Prostate gland (tissue), 2 donors: ENCODE results near the gene CCL26.

Experiments used
- CTCF ChIP-seq, 4 experiments: fragments of 200-600 bp in 2 of 4; fragments of 450-650 bp in 2 of 4; sonication (generic) in 2 of 4; IDR thresholded peaks; 1 replicate in 3 of 4; 2 replicates in 1 of 4; pipeline ENCODE4 v1.5.1; 2016 to 2019; ENCODE audit warnings: antibody characterized with exemption in 4 of 4, mild to moderate bottlenecking in 2 of 4, moderate library complexity in 2 of 4
- POLR2A ChIP-seq: fragments of 450-650 bp; IDR thresholded peaks from one replicate; pipeline ENCODE4 v1.6.1; 2016; ENCODE audit warnings: antibody characterized with exemption, mild to moderate bottlenecking

GRCh38 chr7:75818472-75818871 lies 46.5 kb upstream of the CCL26 start:
- TF ChIP-seq CTCF (IDR thresholded peaks at IDR 0.05) (no peak), POLR2A (no peak)
